B cell (primary cell): ENCODE measurements around the gene EMX1.

Source experiments
- CTCF ChIP-seq: fragments of 200-600 bp; IDR thresholded peaks from one replicate; pipeline ENCODE4 v1.8.0; 2022; ENCODE audit warnings: antibody characterized with exemption, mild to moderate bottlenecking
- EZH2 ChIP-seq: IDR thresholded peaks from 2 replicates; pipeline ENCODE4 v1.6.1; 2012; ENCODE audit warnings: borderline replicate concordance, low read depth, mild to moderate bottlenecking, moderate library complexity, low read length; ENCODE audit not compliant: insufficient read depth, poor library complexity, severe bottlenecking

DNA sequence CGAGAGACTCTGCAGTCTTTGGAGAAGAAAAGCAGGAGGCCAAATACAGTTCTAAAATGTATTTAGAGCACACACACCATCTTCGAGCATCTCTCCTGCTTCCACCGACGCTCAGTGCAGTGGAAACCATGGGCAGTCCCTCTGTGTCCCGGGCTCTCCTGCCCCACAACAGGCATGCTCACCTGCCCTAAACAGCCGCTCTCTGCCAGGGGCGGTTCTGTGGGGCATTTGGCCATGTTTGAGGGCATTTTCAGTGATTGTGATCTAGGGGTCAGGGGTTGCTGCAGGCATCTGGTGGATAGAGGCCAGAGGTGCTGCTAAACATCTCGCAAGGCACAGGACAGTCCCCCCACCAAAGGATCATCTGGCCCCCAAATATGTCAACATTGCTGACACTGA is 55.8 kb downstream of the EMX1 start:
- no peak for TF ChIP-seq CTCF
- no peak for TF ChIP-seq EZH2
